H9 (cell line): ENCODE measurements around the gene PPP1R1B. TPM values are rescaled to one million over a fixed set of nuclear protein-coding genes. Genes with fewer than 3 reads are reported as not detected.

Experiments
- DNase-seq: peaks from one replicate; pipeline ENCODE4 v3.0.0-alpha.2; 2017
- H2AFZ ChIP-seq: one replicate; pipeline ENCODE4 v1.6.1; 2013; ENCODE audit warnings: mild to moderate bottlenecking, low read length, control low read depth, moderate library complexity
- H2AK5ac ChIP-seq: 2 replicates; pipeline ENCODE4 v1.6.1; 2013; ENCODE audit warnings: low read length, control low read depth, mixed read lengths; ENCODE audit not compliant: insufficient read length
- H2BK120ac ChIP-seq: one replicate; pipeline ENCODE4 v1.6.1; 2013; ENCODE audit warnings: low read depth, mild to moderate bottlenecking, low read length, control low read depth, inconsistent platforms; ENCODE audit not compliant: poor library complexity, severe bottlenecking
- H2BK12ac ChIP-seq: 2 replicates; pipeline ENCODE4 v1.6.1; 2013; ENCODE audit warnings: low read length, control low read depth, mixed read lengths, low read depth; ENCODE audit not compliant: insufficient read length
- H2BK15ac ChIP-seq: 2 replicates; pipeline ENCODE4 v1.6.1; 2013; ENCODE audit warnings: low read depth, low read length, control low read depth
- H2BK20ac ChIP-seq: one replicate; pipeline ENCODE4 v1.6.1; 2013; ENCODE audit warnings: low read depth, mild to moderate bottlenecking, low read length, control low read depth, inconsistent platforms; ENCODE audit not compliant: poor library complexity, severe bottlenecking
- H2BK5ac ChIP-seq: 2 replicates; pipeline ENCODE4 v1.6.1; 2013; ENCODE audit warnings: low read length, control low read depth, mixed read lengths; ENCODE audit not compliant: insufficient read length
- H3K14ac ChIP-seq: 2 replicates; pipeline ENCODE4 v1.6.1; 2013; ENCODE audit warnings: low read length, control low read depth; ENCODE audit not compliant: insufficient read depth
- H3K18ac ChIP-seq: 2 replicates; pipeline ENCODE4 v1.6.1; 2013; ENCODE audit warnings: low read depth, mild to moderate bottlenecking, mixed read lengths, low read length, control low read depth; ENCODE audit not compliant: insufficient read length
- H3K23ac ChIP-seq: 2 replicates; pipeline ENCODE4 v1.6.1; 2013; ENCODE audit warnings: low read length, control low read depth, mixed read lengths, low read depth; ENCODE audit not compliant: insufficient read length
- H3K23me2 ChIP-seq: 2 replicates; pipeline ENCODE4 v1.6.1; 2013; ENCODE audit warnings: low read depth, mild to moderate bottlenecking, mixed read lengths, low read length, control low read depth; ENCODE audit not compliant: insufficient read length, poor library complexity, severe bottlenecking
- H3K27ac ChIP-seq: 2 replicates; pipeline ENCODE4 v1.5.1; 2013; ENCODE audit warnings: low read length, control low read depth, mixed read lengths, low read depth; ENCODE audit not compliant: insufficient read length
- H3K27me3 ChIP-seq: 2 replicates; pipeline ENCODE4 v1.6.1; 2013; ENCODE audit warnings: low read length, control low read depth, inconsistent platforms; ENCODE audit not compliant: insufficient read depth
- H3K4ac ChIP-seq: 2 replicates; pipeline ENCODE4 v1.6.1; 2013; ENCODE audit warnings: low read depth, mild to moderate bottlenecking, control low read depth, inconsistent platforms, low read length, moderate library complexity
- H3K4me1 ChIP-seq: 2 replicates; pipeline ENCODE4 v1.6.1; 2013; ENCODE audit warnings: low read length, control low read depth, inconsistent platforms; ENCODE audit not compliant: insufficient read depth
- H3K4me2 ChIP-seq: 2 replicates; pipeline ENCODE4 v1.6.1; 2013; ENCODE audit warnings: low read length, control low read depth, mixed read lengths; ENCODE audit not compliant: insufficient read length, insufficient read depth
- H3K56ac ChIP-seq: 2 replicates; pipeline ENCODE4 v1.6.1; 2013; ENCODE audit warnings: low read depth, mild to moderate bottlenecking, mixed read lengths, low read length, control low read depth; ENCODE audit not compliant: insufficient read length
- H3K79me1 ChIP-seq: 2 replicates; pipeline ENCODE4 v1.6.1; 2013; ENCODE audit warnings: low read depth, mild to moderate bottlenecking, moderate library complexity, low read length, control low read depth, inconsistent platforms; ENCODE audit not compliant: insufficient read depth, poor library complexity, severe bottlenecking
- H3K79me2 ChIP-seq: 2 replicates; pipeline ENCODE4 v1.6.1; 2013; ENCODE audit warnings: low read length, control low read depth, inconsistent platforms; ENCODE audit not compliant: insufficient read depth
- H3K9ac ChIP-seq: 2 replicates; pipeline ENCODE4 v1.6.1; 2013; ENCODE audit warnings: low read length, control low read depth, mixed read lengths; ENCODE audit not compliant: insufficient read length; ENCODE audit errors: extremely low read depth
- H3K9me3 ChIP-seq: one replicate; pipeline ENCODE4 v1.6.1; 2013; ENCODE audit warnings: low read depth, low read length, inconsistent platforms; ENCODE audit not compliant: control insufficient read depth
- H3T11ph ChIP-seq: one replicate; pipeline ENCODE4 v1.6.1; 2013; ENCODE audit warnings: mild to moderate bottlenecking, low read length, control low read depth, inconsistent platforms
- H4K20me1 ChIP-seq: one replicate; pipeline ENCODE4 v1.6.1; 2013; ENCODE audit not compliant: control insufficient read depth, insufficient read length, insufficient read depth
- H4K5ac ChIP-seq: 2 replicates; pipeline ENCODE4 v1.6.1; 2013; ENCODE audit warnings: low read depth, mild to moderate bottlenecking, mixed read lengths, low read length, control low read depth; ENCODE audit not compliant: insufficient read length
- H4K8ac ChIP-seq: replicated peaks from 2 replicates; pipeline ENCODE4 v1.6.1; 2013; ENCODE audit warnings: low read length, control low read depth, mixed read lengths, low read depth; ENCODE audit not compliant: insufficient read length
- H4K91ac ChIP-seq: 2 replicates; pipeline ENCODE4 v1.6.1; 2013; ENCODE audit warnings: low read depth, mild to moderate bottlenecking, moderate library complexity, mixed read lengths, low read length, control low read depth; ENCODE audit not compliant: insufficient read length
- H3K27ac Mint-ChIP-seq, 3 experiments: 2 replicates in 2 of 3; 3 replicates in 1 of 3; pipeline ENCODE4 v1.8.0; 2020 to 2021; ENCODE audit warnings: mixed read lengths in 3 of 3, mild to moderate bottlenecking in 1 of 3, moderate library complexity in 1 of 3
- H3K27me3 Mint-ChIP-seq: 2 replicates; pipeline ENCODE4 v1.8.0; 2021; ENCODE audit warnings: low read depth, mild to moderate bottlenecking, moderate library complexity, mixed read lengths
- H3K36me3 Mint-ChIP-seq, 3 experiments: 2 replicates in 2 of 3; 3 replicates in 1 of 3; pipeline ENCODE4 v1.8.0; 2020 to 2021; ENCODE audit warnings: low read depth in 3 of 3, mixed read lengths in 3 of 3; ENCODE audit not compliant: insufficient read depth in 1 of 3
- H3K4me1 Mint-ChIP-seq, 2 experiments: 2 replicates each; pipeline ENCODE4 v1.8.0; 2020; ENCODE audit warnings: mixed read lengths in 2 of 2
- H3K4me3 Mint-ChIP-seq, 2 experiments: 2 replicates in 1 of 2; 3 replicates in 1 of 2; pipeline ENCODE4 v1.8.0; 2020 to 2021; ENCODE audit warnings: mild to moderate bottlenecking in 2 of 2, mixed read lengths in 2 of 2, moderate library complexity in 1 of 2
- H3K9me3 Mint-ChIP-seq, 2 experiments: 2 replicates in 1 of 2; 3 replicates in 1 of 2; pipeline ENCODE4 v1.8.0; 2020; ENCODE audit warnings: mild to moderate bottlenecking in 2 of 2, mixed read lengths in 2 of 2, moderate library complexity in 1 of 2
- WGBS: extraction: QIAGEN DNeasy Blood & Tissue Kit; methylation state at CpG from one replicate; pipeline ENCODE4 v1.1.7; 2013; ENCODE audit warnings: missing lambda C conversion rate, low lambda C conversion rate, mixed read lengths; ENCODE audit not compliant: insufficient read length; ENCODE audit errors: extremely low coverage; 5-methylcytosine and 5-hydroxymethylcytosine counted together
- total RNA-seq: library from RNA; stranded (reverse); gene quantifications from 2 replicates; pipeline ENCODE4 v1.2.1, GENCODE V29; 2021
- TF ChIP-seq, protein P1 (sequence below): fragments of 200-600 bp; sonication (generic); conservative IDR thresholded peaks from 3 replicates; pipeline ENCODE4 v1.8.0; 2021; ENCODE audit warnings: antibody characterized with exemption, mild to moderate bottlenecking

PPP1R1B gene
- total RNA-seq, 1 experiment from 2014 or later: 15.5 TPM

DNA sequence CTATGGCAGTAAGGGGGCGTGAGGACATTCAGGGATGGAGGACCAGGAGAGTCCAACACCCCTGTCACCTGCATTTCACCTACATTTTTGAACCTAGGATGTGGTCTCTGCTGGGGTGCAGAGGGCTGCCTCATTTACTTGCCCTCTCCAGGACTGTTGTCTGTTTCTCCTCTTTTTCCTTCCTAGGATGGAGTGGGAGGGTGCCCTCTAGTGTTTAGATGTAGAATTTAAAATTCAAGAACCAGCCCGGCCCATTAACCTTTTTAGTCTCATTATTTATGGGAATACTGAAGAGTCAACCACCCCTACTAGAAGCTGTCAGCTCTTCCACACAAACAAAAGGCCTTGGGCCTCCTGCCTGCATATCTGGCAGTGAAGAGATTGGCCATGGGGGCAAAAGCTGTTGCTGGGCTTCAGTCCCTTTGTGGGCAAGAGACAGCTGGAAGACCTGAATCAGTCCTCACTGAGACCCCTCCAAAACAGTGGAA is 7.7 kb downstream of the PPP1R1B start:
- no peak overlapping the region for H2AK5ac ChIP-seq
- no peak overlapping the region for H2AFZ ChIP-seq
- no peak overlapping the region for H3K56ac ChIP-seq
- H2BK20ac ChIP-seq: no peak overlapping the region
- H3K79me1 ChIP-seq: no peaks in the 10 kb centered on the region
- no CpG with 5 or more reads among the region's 2 CpGs for WGBS
- no peaks in the 10 kb centered on the region; a peak in 1 of 5 replicates for H3K9me3 Mint-ChIP-seq
- no peak overlapping the region for H4K8ac ChIP-seq
- TF ChIP-seq, protein P1, sequence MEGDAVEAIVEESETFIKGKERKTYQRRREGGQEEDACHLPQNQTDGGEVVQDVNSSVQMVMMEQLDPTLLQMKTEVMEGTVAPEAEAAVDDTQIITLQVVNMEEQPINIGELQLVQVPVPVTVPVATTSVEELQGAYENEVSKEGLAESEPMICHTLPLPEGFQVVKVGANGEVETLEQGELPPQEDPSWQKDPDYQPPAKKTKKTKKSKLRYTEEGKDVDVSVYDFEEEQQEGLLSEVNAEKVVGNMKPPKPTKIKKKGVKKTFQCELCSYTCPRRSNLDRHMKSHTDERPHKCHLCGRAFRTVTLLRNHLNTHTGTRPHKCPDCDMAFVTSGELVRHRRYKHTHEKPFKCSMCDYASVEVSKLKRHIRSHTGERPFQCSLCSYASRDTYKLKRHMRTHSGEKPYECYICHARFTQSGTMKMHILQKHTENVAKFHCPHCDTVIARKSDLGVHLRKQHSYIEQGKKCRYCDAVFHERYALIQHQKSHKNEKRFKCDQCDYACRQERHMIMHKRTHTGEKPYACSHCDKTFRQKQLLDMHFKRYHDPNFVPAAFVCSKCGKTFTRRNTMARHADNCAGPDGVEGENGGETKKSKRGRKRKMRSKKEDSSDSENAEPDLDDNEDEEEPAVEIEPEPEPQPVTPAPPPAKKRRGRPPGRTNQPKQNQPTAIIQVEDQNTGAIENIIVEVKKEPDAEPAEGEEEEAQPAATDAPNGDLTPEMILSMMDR: peak; percentile 87
- no peak overlapping the region for H2BK120ac ChIP-seq
- H3K27ac ChIP-seq: no peak overlapping the region
- no peaks in the 10 kb centered on the region for H3K9me3 ChIP-seq
- H3K27me3 ChIP-seq: no peaks in the 10 kb centered on the region
- no peak overlapping the region for H4K5ac ChIP-seq
- no peak overlapping the region for H2BK5ac ChIP-seq
- DNase-seq: no peak
- no peak overlapping the region for H4K91ac ChIP-seq
- H3K4me1 ChIP-seq: peaks cover 24% of the 10 kb centered on the region; the same call in 1 of the 2 replicates
- H3T11ph ChIP-seq: no peak overlapping the region
- no peaks in the 10 kb centered on the region; the same call in 1 of the 2 replicates for H3K27me3 Mint-ChIP-seq
- H4K20me1 ChIP-seq: no peaks in the 10 kb centered on the region
- no peak overlapping the region for H2BK12ac ChIP-seq
- no peak overlapping the region for H3K14ac ChIP-seq
- no peak overlapping the region for H2BK15ac ChIP-seq
- peaks cover 66 to 75% of the 10 kb centered on the region in 2 experiments for H3K4me1 Mint-ChIP-seq
- no peak overlapping the region for H3K18ac ChIP-seq
- H3K79me2 ChIP-seq: no peaks in the 10 kb centered on the region; the same call in 1 of the 2 replicates
- no peak overlapping the region; a peak in 2 of 7 replicates for H3K27ac Mint-ChIP-seq
- H3K4me2 ChIP-seq: no peak overlapping the region
- H3K36me3 Mint-ChIP-seq: no peaks in the 10 kb centered on the region; a peak in 2 of 7 replicates
- H3K9ac ChIP-seq: no peak overlapping the region
- H3K23me2 ChIP-seq: peaks cover 8% of the 10 kb centered on the region
- H3K23ac ChIP-seq: no peak overlapping the region
- no peak overlapping the region for H3K4me3 Mint-ChIP-seq
- no peak overlapping the region for H3K4ac ChIP-seq
